GM12872 (cell line): ENCODE data around the gene INPP5A.

ENCODE experiments used
- CTCF ChIP-seq: IDR thresholded peaks from 3 replicates; pipeline ENCODE4 v1.5.1; 2011; ENCODE audit warnings: low read depth, mild to moderate bottlenecking, low read length, moderate library complexity; ENCODE audit not compliant: insufficient read depth

Gene INPP5A

DNA sequence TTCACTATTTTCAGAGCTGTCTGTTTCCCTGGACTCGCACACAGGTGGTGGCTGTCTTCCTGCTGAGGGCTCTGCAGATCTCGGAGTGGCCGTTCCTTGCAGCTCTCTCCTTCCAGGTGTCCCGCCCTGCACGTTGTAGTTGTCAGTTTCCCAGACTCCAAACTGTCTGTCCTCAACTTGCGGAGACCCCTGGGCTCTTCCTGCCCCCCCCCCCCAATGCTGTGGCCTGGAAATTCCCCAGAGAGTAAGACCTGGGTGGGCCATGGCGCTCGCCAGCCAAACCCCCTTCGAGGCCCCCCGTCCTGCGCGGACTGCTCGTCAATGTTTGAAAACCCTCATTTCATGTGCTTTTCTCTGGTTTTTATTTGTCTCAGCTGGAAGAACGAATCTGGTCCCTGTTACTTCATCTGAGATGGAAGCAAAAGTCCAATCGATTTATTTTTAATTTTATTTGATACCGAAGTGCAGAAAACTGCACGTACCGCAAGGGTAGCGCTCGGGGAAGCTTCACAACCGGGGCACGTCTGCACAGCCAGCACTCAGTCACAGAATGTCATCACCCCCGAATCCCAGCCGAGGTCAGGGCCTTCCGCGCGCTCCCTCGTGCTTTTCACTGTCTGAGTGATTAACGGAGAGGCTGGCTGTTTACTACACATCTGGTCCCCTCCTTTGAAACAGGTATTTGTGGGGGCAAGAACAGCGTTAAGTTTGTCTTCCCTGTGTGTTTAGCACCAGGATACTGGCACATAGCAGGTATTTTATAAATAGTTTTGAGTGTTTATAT lies 294.8 kb downstream of the INPP5A start:
- TF ChIP-seq CTCF: no peak
